Measurements from ENCODE around the gene DAP3. TPM values are rescaled to one million over a fixed set of nuclear protein-coding genes. Genes with fewer than 3 reads are reported as not detected.
"Not testable (repeated sequence)": the region's sequence is repeated elsewhere in the genome, so short reads cannot be mapped to it uniquely, and the experiment has no call there.

The DAP3 gene
- total and polyA plus RNA-seq, 10 of the 15 experiments (the other 5 are each of a cell fraction or from before 2014, with no cell fraction given) = 60.0 to 223 (median 138) TPM

- TF ChIP-seq MYC (IDR thresholded peaks at IDR 0.05; ENCODE audit: insufficient read depth, insufficient read length, insufficient replicate concordance, low read length, severe bottlenecking) (no peak), STAT3 (IDR thresholded peaks at IDR 0.05; ENCODE audit: low read depth, low read length) (no peak), SREBF1 (IDR thresholded peaks at IDR 0.05; ENCODE audit: low read length) (no peak), SRF (IDR thresholded peaks at IDR 0.05; ENCODE audit: low read depth in 2 of 2, low read length in 2 of 2) (no peak), PBX3 (IDR thresholded peaks at IDR 0.05; ENCODE audit: insufficient replicate concordance, low read depth, low read length) (no peak), POLR2AphosphoS5 (IDR thresholded peaks at IDR 0.05; ENCODE audit: low read length) (no peak), RELB (IDR thresholded peaks at IDR 0.05; ENCODE audit: low read depth) (no peak)
Observed at GRCh38 chr1:155713075-155713474, 24.2 kb downstream of the DAP3 start (continued).

GRCh38 chr1:155715056-155715455, 26.2 kb downstream of the DAP3 start:
- H3K4me2 ChIP-seq (ENCODE audit: control insufficient read depth, insufficient read depth); H3K79me2 ChIP-seq (ENCODE audit: control insufficient read depth, insufficient read depth, low read length); H3K9me3 ChIP-seq (replicated peaks; ENCODE audit: control insufficient read depth, insufficient read depth, low read length); H3K36me3 ChIP-seq (ENCODE audit: control insufficient read depth in 2 of 2, insufficient read depth in 2 of 2, low read length in 1 of 2); FAIRE-seq; DNase-seq (ENCODE audit: low read depth, low spot score); BruUV-seq (replicated peaks); H4K20me1 ChIP-seq (ENCODE audit: control insufficient read depth, insufficient read depth); RAD21 ChIA-PET (ENCODE audit: unreplicated experiment); ATAC-seq; H2AFZ ChIP-seq (ENCODE audit: control insufficient read depth, low read depth, low read length); H3K27ac ChIP-seq (ENCODE audit: control insufficient read depth, insufficient read depth); H3K9ac ChIP-seq (ENCODE audit: control insufficient read depth, insufficient read depth, low read length); H3K27me3 ChIP-seq (replicated peaks in 1 of 2; ENCODE audit: control insufficient read depth in 2 of 2, insufficient read depth in 2 of 2, low read length in 1 of 2); H3K4me3 ChIP-seq; in situ Hi-C loops (cut with MboI); intact Hi-C loops (cut with micrococcal nuclease; ENCODE audit: unreplicated experiment): not testable (repeated sequence)
- ChIA-PET SMC1A (ENCODE audit: uncharacterized antibody, unreplicated experiment) (interaction anchor here (0.6 to 1.0 kb wide), 2 partner anchors 190 to 274 kb away, joined by 3 read pairs; no protein-coding TSS in a partner anchor), POLR2A (interaction anchor here (0.6 to 1.4 kb wide), 3 partner anchors 11 to 55 kb away, joined by 3 to 9 read pairs (median 4); no protein-coding TSS in a partner anchor), CTCF (interaction anchor here (0.6 to 1.8 kb wide), 2 partner anchors 14 to 51 kb away, joined by 3 to 4 read pairs; no protein-coding TSS in a partner anchor)
- 98% methylated on average over 3 of the region's 3 CpGs for WGBS (ENCODE audit: insufficient coverage, insufficient replicate concordance, low lambda C conversion rate, missing lambda C conversion rate)
- peaks cover 12% of the 10 kb centered on the region for H3K4me1 ChIP-seq (ENCODE audit: control insufficient read depth, insufficient read depth, low read length)

Measured in GM12878 (cell line).